Left ventricle myocardium inferior (tissue), 1 donor: ENCODE measurements around the gene MED29. TPM values are rescaled to one million over a fixed set of nuclear protein-coding genes. Genes with fewer than 3 reads are reported as not detected.

ENCODE experiments used
- DNase-seq: peaks from one replicate; pipeline ENCODE4 v3.0.0-alpha.2; 2020
- H3K27ac ChIP-seq: fragments of 200-600 bp; replicated peaks from 2 replicates; pipeline ENCODE4 v1.8.0; 2021
- H3K27me3 ChIP-seq: fragments of 200-600 bp; 2 replicates; pipeline ENCODE4 v1.8.0; 2021; ENCODE audit warnings: low read depth
- H3K36me3 ChIP-seq: fragments of 200-600 bp; 2 replicates; pipeline ENCODE4 v1.8.0; 2021
- H3K4me1 ChIP-seq: fragments of 200-600 bp; 2 replicates; pipeline ENCODE4 v1.8.0; 2021
- H3K4me3 ChIP-seq: fragments of 200-600 bp; 2 replicates; pipeline ENCODE4 v1.8.0; 2021; ENCODE audit warnings: mild to moderate bottlenecking, moderate library complexity
- H3K9me3 ChIP-seq: fragments of 200-600 bp; replicated peaks from 2 replicates; pipeline ENCODE4 v1.8.0; 2021
- intact Hi-C: fragments of 100-400 bp; cut with micrococcal nuclease; formaldehyde crosslinking; loops from one replicate; pipeline ENCODE4 v1.11.0; 2022
- total RNA-seq: library from RNA; stranded (reverse); fragmentation: NEBNext Ultra II Directional; extraction: Animal tissue kit (Norgen Biotek cat#: 25700); gene quantifications from one replicate; pipeline ENCODE4 v1.2.1, GENCODE V29; 2021
- TF ChIP-seq, protein P1 (sequence below): fragments of 200-600 bp; IDR thresholded peaks from 2 replicates; pipeline ENCODE4 v1.8.0; 2021; ENCODE audit warnings: antibody characterized with exemption, mild to moderate bottlenecking, borderline replicate concordance
- donor health status: DM: no; HTN: yes; CAD: no; lungs with severe emphysema.

The MED29 gene
- total RNA-seq, 1 donor from 2014 or later, result 25.7 TPM

DNA sequence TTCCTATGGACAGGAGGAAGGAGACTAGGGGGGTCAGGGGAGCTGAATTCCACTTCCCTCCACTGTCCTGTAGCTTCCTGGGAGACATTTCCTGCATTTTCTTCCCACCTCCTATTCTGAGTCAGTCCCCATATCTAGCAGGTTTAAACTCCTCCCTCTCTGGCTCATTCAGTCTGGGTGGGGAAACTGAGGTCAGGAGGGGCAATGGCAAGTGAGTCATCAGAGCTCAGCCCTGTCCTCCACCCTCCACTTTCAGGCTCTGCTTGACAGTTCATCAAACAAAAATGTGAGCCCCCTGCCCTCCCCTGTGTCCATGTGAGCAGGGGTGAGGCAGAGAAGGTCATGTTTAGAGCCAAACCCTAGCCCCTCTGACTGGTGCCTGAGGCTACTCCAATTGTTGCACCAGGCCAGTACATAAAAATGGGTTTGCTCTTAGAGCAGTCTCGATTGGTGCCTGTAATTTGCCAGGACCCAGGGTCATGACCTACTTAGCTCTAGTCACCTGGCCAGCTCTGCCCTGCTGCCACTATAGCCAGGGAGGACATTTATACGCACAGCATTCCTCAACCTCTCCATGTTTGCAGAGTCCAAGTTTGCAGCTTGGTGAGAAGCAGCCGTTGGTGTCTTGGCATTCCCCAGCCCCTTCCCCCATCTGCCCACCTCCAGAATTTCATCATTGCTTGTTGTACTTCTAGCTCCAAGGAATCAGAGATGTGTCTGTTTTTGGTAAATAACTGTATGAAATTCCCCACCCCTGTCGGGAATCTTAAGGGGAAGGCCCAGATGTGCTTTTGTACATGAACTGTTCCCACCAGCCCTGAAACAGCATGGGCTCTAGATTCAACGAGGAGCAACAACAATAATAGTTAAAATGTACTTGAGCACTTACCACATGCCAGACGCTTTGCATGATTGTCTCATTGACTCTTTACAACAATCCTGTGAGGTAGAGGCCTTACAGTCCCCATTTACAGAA lies 28.2 kb upstream of the MED29 start:
- Histone ChIP-seq H3K27ac (peak overlapping the region; percentile 60), H3K27me3 (no peaks in the 10 kb centered on the region), H3K4me3 (no peak overlapping the region), H3K9me3 (no peaks in the 10 kb centered on the region), H3K36me3 (peaks cover 65% of the 10 kb centered on the region), H3K4me1 (peaks cover 34% of the 10 kb centered on the region)
- DNase-seq, result no peak
- intact Hi-C loops, result no loop called here
- TF ChIP-seq, protein P1, sequence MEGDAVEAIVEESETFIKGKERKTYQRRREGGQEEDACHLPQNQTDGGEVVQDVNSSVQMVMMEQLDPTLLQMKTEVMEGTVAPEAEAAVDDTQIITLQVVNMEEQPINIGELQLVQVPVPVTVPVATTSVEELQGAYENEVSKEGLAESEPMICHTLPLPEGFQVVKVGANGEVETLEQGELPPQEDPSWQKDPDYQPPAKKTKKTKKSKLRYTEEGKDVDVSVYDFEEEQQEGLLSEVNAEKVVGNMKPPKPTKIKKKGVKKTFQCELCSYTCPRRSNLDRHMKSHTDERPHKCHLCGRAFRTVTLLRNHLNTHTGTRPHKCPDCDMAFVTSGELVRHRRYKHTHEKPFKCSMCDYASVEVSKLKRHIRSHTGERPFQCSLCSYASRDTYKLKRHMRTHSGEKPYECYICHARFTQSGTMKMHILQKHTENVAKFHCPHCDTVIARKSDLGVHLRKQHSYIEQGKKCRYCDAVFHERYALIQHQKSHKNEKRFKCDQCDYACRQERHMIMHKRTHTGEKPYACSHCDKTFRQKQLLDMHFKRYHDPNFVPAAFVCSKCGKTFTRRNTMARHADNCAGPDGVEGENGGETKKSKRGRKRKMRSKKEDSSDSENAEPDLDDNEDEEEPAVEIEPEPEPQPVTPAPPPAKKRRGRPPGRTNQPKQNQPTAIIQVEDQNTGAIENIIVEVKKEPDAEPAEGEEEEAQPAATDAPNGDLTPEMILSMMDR, result no peak

DNA sequence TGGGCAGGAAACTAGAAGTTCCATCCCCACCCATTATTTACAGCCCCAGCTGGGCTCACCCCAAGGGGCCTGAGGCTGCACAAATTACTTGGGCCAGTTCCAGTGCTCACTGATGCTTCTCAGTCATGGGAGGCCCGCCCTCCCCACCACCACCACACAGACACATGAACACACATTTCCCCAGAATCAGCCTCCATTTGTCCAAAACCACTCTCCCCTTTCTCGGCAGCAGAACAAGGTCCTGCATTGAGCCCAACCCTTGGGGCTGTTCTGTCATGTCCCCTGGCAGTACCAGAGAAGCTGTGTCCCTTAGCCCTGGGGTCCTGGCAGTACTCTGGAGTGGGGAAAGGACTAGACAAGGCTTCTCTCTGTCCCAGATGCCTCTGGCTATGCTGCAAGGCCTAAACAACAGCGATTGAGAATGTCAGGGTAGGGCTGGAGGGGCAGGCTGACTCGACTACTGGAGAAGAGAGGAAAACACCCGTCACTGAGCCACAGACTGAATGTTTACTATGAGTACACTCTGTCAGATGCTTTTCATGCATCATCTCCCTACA lies 27.2 kb upstream of the MED29 start:
- TF ChIP-seq, protein P1, result no peak
- peak; percentile 51 for DNase-seq
- peaks cover 34% of the 10 kb centered on the region for H3K4me1 ChIP-seq
- H3K4me3 ChIP-seq, result no peak overlapping the region
- H3K27ac ChIP-seq, result peak overlapping the region; percentile 60
- H3K27me3 ChIP-seq, result no peaks in the 10 kb centered on the region
- peaks cover 65% of the 10 kb centered on the region for H3K36me3 ChIP-seq
- intact Hi-C loops, result no loop called here
- H3K9me3 ChIP-seq, result no peaks in the 10 kb centered on the region

DNA sequence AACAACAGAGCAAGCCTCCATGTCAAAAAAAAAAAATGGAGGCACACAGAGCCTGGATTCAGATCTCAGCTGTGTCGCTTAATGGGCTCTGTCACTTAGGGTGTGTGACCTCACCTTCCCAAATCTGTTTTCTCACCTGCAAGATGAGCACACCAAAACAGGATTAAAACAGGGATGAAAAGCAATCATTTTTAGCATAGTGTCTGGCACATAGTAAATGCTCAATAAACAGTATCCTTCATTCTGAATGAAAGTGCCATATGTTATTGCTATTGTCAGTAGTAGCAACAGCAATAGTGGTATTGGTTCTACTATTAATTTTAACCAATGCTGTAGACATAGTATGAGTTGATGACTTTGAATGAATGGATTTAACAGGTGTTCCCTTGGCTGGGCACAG lies 25.6 kb upstream of the MED29 start:
- intact Hi-C loops, result no loop called here
- H3K36me3 ChIP-seq, result peaks cover 62% of the 10 kb centered on the region
- no peak for DNase-seq
- no peaks in the 10 kb centered on the region for H3K27me3 ChIP-seq
- H3K9me3 ChIP-seq, result no peaks in the 10 kb centered on the region
- peaks cover 34% of the 10 kb centered on the region for H3K4me1 ChIP-seq
- H3K4me3 ChIP-seq, result no peak overlapping the region
- H3K27ac ChIP-seq, result no peak overlapping the region
- TF ChIP-seq, protein P1, result no peak

DNA sequence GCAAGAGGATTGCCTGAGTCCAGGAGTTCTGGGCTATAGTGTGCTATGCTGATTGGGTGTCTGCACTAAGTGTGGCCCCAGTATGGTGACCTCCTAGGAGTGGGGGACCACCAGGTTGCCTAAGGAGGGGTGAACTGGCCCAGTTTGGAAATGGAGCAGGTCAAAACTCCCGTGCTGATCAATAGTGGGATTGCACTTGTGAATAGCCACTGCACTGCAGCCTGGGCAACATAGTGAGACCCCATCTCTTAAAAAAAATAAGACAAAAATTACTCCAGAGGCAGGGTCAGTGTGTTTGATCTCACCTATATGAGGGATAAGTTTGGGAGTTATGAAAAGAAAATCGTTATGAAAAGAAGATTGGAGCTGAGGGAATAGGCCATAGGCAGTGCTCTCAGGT lies 22.0 kb upstream of the MED29 start:
- Histone ChIP-seq H3K4me1 (peaks cover 31% of the 10 kb centered on the region), H3K36me3 (peaks cover 51% of the 10 kb centered on the region), H3K4me3 (no peak overlapping the region), H3K27me3 (no peaks in the 10 kb centered on the region), H3K27ac (no peak overlapping the region), H3K9me3 (no peaks in the 10 kb centered on the region)
- DNase-seq, result no peak
- TF ChIP-seq, protein P1, result no peak
- intact Hi-C loops, result no loop called here

DNA sequence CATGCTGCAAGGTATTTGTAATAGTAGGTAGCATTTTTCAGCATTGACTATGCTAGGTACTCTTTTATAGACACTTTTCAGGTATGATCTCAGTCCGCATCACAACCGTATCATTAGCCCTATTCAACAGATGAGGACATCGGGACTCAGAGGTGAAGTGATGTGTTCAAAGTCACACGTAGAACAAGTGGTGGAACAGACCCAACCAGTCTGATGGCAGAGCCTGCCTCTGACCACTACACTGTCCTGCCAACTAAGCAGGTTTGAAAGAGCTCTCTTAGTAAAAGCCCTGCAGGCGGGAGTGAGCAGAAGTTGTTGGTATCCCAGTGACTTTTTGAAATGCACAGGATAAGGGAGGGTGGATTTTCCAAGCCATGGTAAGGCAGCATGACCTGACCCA lies 20.4 kb upstream of the MED29 start:
- DNase-seq, result no peak
- peak overlapping the region; percentile 90 for H3K27ac ChIP-seq
- H3K4me1 ChIP-seq, result peaks cover 24% of the 10 kb centered on the region

More for the DNA sequence above, 20.4 kb upstream of the MED29 start:
- no peak overlapping the region for H3K4me3 ChIP-seq
- intact Hi-C loops, result no loop called here
- peaks cover 57% of the 10 kb centered on the region for H3K36me3 ChIP-seq
- TF ChIP-seq, protein P1, result no peak
- no peaks in the 10 kb centered on the region for H3K27me3 ChIP-seq
- H3K9me3 ChIP-seq, result no peaks in the 10 kb centered on the region
